Endodermal cell (in vitro differentiated cells): ENCODE results near the gene DLG1. TPM values are rescaled to one million over a fixed set of nuclear protein-coding genes. Genes with fewer than 3 reads are reported as not detected.

Experiments used
- DNase-seq: peaks from one replicate; pipeline ENCODE4 v3.0.0-alpha.2; 2017
- H3K27ac ChIP-seq: 2 replicates; pipeline ENCODE4 v1.5.1; 2013; ENCODE audit warnings: mild to moderate bottlenecking, low read depth, low read length, moderate library complexity
- H3K27me3 ChIP-seq: 2 replicates; pipeline ENCODE4 v1.6.1; 2013; ENCODE audit warnings: mild to moderate bottlenecking, low read length, moderate library complexity; ENCODE audit not compliant: insufficient read depth, control insufficient read depth, poor library complexity, severe bottlenecking
- H3K36me3 ChIP-seq: 2 replicates; pipeline ENCODE4 v1.7.0; 2013; ENCODE audit warnings: mild to moderate bottlenecking, low read length, moderate library complexity; ENCODE audit not compliant: control insufficient read depth, insufficient read depth
- H3K4me1 ChIP-seq: one replicate; pipeline ENCODE4 v1.7.0; 2013; ENCODE audit warnings: low read length; ENCODE audit not compliant: control insufficient read depth, insufficient read depth
- H3K4me3 ChIP-seq: 2 replicates; pipeline ENCODE4 v1.5.1; 2013; ENCODE audit warnings: mild to moderate bottlenecking, low read length, moderate library complexity
- H3K9ac ChIP-seq: 2 replicates; pipeline ENCODE4 v1.6.1; 2013; ENCODE audit warnings: mild to moderate bottlenecking, low read length, moderate library complexity; ENCODE audit not compliant: poor library complexity, severe bottlenecking; ENCODE audit errors: extremely low read depth
- H3K9me3 ChIP-seq: 2 replicates; pipeline ENCODE4 v1.6.1; 2013; ENCODE audit warnings: mild to moderate bottlenecking, low read length, moderate library complexity; ENCODE audit not compliant: control insufficient read depth
- H3K27ac Mint-ChIP-seq: 2 replicates; pipeline ENCODE4 v1.8.0; 2020; ENCODE audit warnings: mixed read lengths
- H3K27me3 Mint-ChIP-seq: 2 replicates; pipeline ENCODE4 v1.8.0; 2021; ENCODE audit warnings: mild to moderate bottlenecking, mixed read lengths; ENCODE audit not compliant: insufficient read depth
- H3K36me3 Mint-ChIP-seq: 2 replicates; pipeline ENCODE4 v1.8.0; 2020; ENCODE audit warnings: low read depth, mixed read lengths
- H3K4me1 Mint-ChIP-seq: 2 replicates; pipeline ENCODE4 v1.8.0; 2020; ENCODE audit warnings: mixed read lengths
- H3K4me3 Mint-ChIP-seq: 2 replicates; pipeline ENCODE4 v1.8.0; 2020; ENCODE audit warnings: mild to moderate bottlenecking, moderate library complexity, mixed read lengths
- H3K9me3 Mint-ChIP-seq: 2 replicates; pipeline ENCODE4 v1.8.0; 2020; ENCODE audit warnings: mild to moderate bottlenecking, mixed read lengths
- WGBS, 2 experiments: methylation state at CpG; one replicate each; pipeline versions ENCODE4 v1.1.5 to v1.1.7; 2013; ENCODE audit warnings: missing lambda C conversion rate in 2 of 2, mixed read lengths in 1 of 2; ENCODE audit not compliant: insufficient coverage in 1 of 2, insufficient read length in 1 of 2; 5-methylcytosine and 5-hydroxymethylcytosine counted together
- total RNA-seq, 2 donors: library from RNA; stranded (reverse); fragmentation: NEBNext Ultra II Directional in 1 of 2; extraction: Animal tissue kit (Norgen Biotek cat#: 25700) in 1 of 2; gene quantifications; 2 replicates in 1 of 2; 3 replicates in 1 of 2; pipeline ENCODE4 v1.2.1, GENCODE V29; 2021
- TF ChIP-seq, protein P1 (sequence below): fragments of 200-600 bp; sonication (generic); conservative IDR thresholded peaks from 2 replicates; pipeline ENCODE4 v1.5.0; 2021; ENCODE audit warnings: antibody characterized with exemption, mild to moderate bottlenecking

The DLG1 gene
- total RNA-seq, 2 donors from 2014 or later: 78.7 to 96.9 TPM

GRCh38 chr3:197076415-197076814, 222.0 kb downstream of the DLG1 start:
- no peaks in the 10 kb centered on the region for H3K27me3 Mint-ChIP-seq
- no peak overlapping the region for H3K4me3 ChIP-seq
- WGBS, 2 experiments: 93 to 100% methylated on average over 3 to 4 of the region's 4 CpGs

DNA sequence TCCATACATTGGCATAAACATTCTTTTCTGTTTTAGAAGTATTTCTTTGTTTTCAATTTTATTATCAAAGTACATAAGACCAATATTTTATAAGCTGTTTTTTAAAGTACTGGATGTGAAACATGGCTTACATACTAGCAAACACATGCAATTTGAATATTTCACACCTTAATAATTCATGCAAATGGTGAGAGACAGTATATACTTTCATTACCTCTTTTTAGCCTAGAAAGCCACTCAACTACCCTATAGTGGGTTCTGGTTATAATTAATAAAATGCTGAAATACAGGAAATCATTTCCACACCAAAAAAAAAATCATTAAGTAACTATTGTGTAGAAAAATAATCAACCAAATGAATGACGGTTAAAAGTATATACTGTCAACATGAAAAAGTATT, 230.3 kb downstream of the DLG1 start:
- Histone ChIP-seq H3K27me3 (no peaks in the 10 kb centered on the region), H3K9ac (no peak overlapping the region), H3K27ac (no peak overlapping the region), H3K9me3 (no peaks in the 10 kb centered on the region), H3K4me3 (no peak overlapping the region), H3K36me3 (peaks cover 20% of the 10 kb centered on the region), H3K4me1 (no peaks in the 10 kb centered on the region)
- DNase-seq: no peak
- Mint-ChIP-seq H3K4me3 (no peak overlapping the region), H3K4me1 (peaks cover 11% of the 10 kb centered on the region), H3K9me3 (no peaks in the 10 kb centered on the region), H3K27ac (no peak overlapping the region), H3K27me3 (no peaks in the 10 kb centered on the region), H3K36me3 (peaks cover 22% of the 10 kb centered on the region)
- TF ChIP-seq, protein P1, sequence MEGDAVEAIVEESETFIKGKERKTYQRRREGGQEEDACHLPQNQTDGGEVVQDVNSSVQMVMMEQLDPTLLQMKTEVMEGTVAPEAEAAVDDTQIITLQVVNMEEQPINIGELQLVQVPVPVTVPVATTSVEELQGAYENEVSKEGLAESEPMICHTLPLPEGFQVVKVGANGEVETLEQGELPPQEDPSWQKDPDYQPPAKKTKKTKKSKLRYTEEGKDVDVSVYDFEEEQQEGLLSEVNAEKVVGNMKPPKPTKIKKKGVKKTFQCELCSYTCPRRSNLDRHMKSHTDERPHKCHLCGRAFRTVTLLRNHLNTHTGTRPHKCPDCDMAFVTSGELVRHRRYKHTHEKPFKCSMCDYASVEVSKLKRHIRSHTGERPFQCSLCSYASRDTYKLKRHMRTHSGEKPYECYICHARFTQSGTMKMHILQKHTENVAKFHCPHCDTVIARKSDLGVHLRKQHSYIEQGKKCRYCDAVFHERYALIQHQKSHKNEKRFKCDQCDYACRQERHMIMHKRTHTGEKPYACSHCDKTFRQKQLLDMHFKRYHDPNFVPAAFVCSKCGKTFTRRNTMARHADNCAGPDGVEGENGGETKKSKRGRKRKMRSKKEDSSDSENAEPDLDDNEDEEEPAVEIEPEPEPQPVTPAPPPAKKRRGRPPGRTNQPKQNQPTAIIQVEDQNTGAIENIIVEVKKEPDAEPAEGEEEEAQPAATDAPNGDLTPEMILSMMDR: no peak
- WGBS, 2 experiments: 75% methylated on average over 1 of the region's 1 CpG; no CpG with 5 or more reads in 1 of the 2 experiments

More at GRCh38 chr3:197076415-197076814, 222.0 kb downstream of the DLG1 start:
- Histone ChIP-seq H3K27ac (no peak overlapping the region), H3K27me3 (no peaks in the 10 kb centered on the region), H3K9me3 (no peaks in the 10 kb centered on the region), H3K4me1 (no peaks in the 10 kb centered on the region), H3K9ac (no peak overlapping the region), H3K36me3 (peaks cover 43% of the 10 kb centered on the region)
- Mint-ChIP-seq H3K4me1 (no peaks in the 10 kb centered on the region), H3K4me3 (no peak overlapping the region), H3K27ac (no peak overlapping the region), H3K36me3 (peaks cover 30% of the 10 kb centered on the region), H3K9me3 (no peaks in the 10 kb centered on the region)
- DNase-seq: no peak
- TF ChIP-seq, protein P1: no peak

GRCh38 chr3:197064771-197065170, 233.6 kb downstream of the DLG1 start:
- Histone ChIP-seq H3K9me3 (peaks cover 9% of the 10 kb centered on the region), H3K36me3 (peaks cover 50% of the 10 kb centered on the region), H3K9ac (no peak overlapping the region), H3K4me1 (no peaks in the 10 kb centered on the region), H3K27ac (no peak overlapping the region), H3K4me3 (no peak overlapping the region), H3K27me3 (no peaks in the 10 kb centered on the region)
- TF ChIP-seq, protein P1: no peak
- Mint-ChIP-seq H3K4me3 (no peak overlapping the region), H3K4me1 (peaks cover 11% of the 10 kb centered on the region), H3K27me3 (no peaks in the 10 kb centered on the region), H3K9me3 (no peaks in the 10 kb centered on the region), H3K27ac (no peak overlapping the region), H3K36me3 (peaks cover 37% of the 10 kb centered on the region)
- WGBS, 2 experiments: 86 to 100% methylated on average over 1 of the region's 1 CpG
- no peak for DNase-seq
